A549 (cell line): ENCODE measurements around the gene UVRAG.

Source experiments
- SMC3 ChIP-seq: fragments of >200 bp; sonication (Bioruptor Twin); formaldehyde crosslinking; IDR thresholded peaks from 3 replicates; pipeline ENCODE4 v1.6.1; 2018; ENCODE audit warnings: inconsistent platforms
- ZFP36 ChIP-seq: fragments of 450-650 bp; IDR thresholded peaks from 2 replicates; pipeline ENCODE4 v1.6.1; 2014; ENCODE audit warnings: borderline replicate concordance; ENCODE audit not compliant: partially characterized antibody
- TF ChIP-seq, protein P1 (sequence below): fragments of 250-450 bp; sonication (Bioruptor Pico); IDR thresholded peaks from 2 replicates; pipeline ENCODE4 v1.5.0; 2021; ENCODE audit warnings: mild to moderate bottlenecking, moderate library complexity, borderline replicate concordance
- TF ChIP-seq, protein P2 (sequence below): fragments of >200 bp; sonication (Bioruptor Twin); formaldehyde crosslinking; IDR thresholded peaks from 3 replicates; pipeline ENCODE4 v1.5.1; 2016
- TF ChIP-seq, protein P3 (sequence below): IDR thresholded peaks from 2 replicates; pipeline ENCODE4 v1.6.1; 2012

DNA sequence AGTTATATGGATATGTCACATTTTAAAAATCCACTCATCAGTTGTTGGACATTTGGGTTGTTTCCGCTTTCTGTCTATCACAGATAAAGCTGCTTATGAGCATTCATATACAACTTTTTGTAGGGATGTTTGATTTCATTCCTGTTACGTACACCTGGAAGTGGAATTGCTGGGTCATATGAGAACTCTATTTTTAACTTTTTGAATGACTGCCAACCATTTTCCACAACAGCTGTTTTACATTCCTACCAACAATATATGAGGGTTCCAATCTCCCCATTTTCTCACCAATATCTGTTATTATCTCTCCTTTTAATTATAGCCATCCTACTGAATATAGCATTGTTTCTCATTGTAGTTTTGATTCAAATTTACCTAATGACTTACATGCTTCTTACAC is 172.0 kb downstream of the UVRAG start:
- TF ChIP-seq, protein P1, sequence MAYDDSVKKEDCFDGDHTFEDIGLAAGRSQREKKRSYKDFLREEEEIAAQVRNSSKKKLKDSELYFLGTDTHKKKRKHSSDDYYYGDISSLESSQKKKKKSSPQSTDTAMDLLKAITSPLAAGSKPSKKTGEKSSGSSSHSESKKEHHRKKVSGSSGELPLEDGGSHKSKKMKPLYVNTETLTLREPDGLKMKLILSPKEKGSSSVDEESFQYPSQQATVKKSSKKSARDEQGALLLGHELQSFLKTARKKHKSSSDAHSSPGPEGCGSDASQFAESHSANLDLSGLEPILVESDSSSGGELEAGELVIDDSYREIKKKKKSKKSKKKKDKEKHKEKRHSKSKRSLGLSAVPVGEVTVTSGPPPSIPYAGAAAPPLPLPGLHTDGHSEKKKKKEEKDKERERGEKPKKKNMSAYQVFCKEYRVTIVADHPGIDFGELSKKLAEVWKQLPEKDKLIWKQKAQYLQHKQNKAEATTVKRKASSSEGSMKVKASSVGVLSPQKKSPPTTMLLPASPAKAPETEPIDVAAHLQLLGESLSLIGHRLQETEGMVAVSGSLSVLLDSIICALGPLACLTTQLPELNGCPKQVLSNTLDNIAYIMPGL (CRISPR knock-in tag), result no peak
- TF ChIP-seq ZFP36 (no peak), SMC3 (no peak)
- TF ChIP-seq, protein P2, sequence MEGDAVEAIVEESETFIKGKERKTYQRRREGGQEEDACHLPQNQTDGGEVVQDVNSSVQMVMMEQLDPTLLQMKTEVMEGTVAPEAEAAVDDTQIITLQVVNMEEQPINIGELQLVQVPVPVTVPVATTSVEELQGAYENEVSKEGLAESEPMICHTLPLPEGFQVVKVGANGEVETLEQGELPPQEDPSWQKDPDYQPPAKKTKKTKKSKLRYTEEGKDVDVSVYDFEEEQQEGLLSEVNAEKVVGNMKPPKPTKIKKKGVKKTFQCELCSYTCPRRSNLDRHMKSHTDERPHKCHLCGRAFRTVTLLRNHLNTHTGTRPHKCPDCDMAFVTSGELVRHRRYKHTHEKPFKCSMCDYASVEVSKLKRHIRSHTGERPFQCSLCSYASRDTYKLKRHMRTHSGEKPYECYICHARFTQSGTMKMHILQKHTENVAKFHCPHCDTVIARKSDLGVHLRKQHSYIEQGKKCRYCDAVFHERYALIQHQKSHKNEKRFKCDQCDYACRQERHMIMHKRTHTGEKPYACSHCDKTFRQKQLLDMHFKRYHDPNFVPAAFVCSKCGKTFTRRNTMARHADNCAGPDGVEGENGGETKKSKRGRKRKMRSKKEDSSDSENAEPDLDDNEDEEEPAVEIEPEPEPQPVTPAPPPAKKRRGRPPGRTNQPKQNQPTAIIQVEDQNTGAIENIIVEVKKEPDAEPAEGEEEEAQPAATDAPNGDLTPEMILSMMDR, result no peak
- TF ChIP-seq, protein P3, sequence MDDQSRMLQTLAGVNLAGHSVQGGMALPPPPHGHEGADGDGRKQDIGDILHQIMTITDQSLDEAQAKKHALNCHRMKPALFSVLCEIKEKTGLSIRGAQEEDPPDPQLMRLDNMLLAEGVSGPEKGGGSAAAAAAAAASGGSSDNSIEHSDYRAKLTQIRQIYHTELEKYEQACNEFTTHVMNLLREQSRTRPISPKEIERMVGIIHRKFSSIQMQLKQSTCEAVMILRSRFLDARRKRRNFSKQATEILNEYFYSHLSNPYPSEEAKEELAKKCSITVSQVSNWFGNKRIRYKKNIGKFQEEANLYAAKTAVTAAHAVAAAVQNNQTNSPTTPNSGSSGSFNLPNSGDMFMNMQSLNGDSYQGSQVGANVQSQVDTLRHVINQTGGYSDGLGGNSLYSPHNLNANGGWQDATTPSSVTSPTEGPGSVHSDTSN, result no peak
